Subcutaneous adipose tissue (tissue), 4 donors: ENCODE results near the gene DPP10. TPM values are rescaled to one million over a fixed set of nuclear protein-coding genes. Genes with fewer than 3 reads are reported as not detected.

Source experiments
- CTCF ChIP-seq: fragments of 450-650 bp; IDR thresholded peaks from one replicate; pipeline ENCODE4 v1.5.1; 2016; ENCODE audit warnings: low read depth, mild to moderate bottlenecking, control low read depth, antibody characterized with exemption, moderate library complexity
- total RNA-seq, 4 donors: library from RNA; depleted of rRNA; stranded (reverse); fragments of >200 nt; gene quantifications; one replicate each; pipeline ENCODE4 v1.1.0, GENCODE V29; 2016

Gene DPP10
- total RNA-seq, 4 donors from 2014 or later, result 0.94 TPM; not detected in 3

GRCh38 chr2:115460008-115460407, 1017.6 kb downstream of the DPP10 start:
- TF ChIP-seq CTCF, result no peak

- no peak for TF ChIP-seq CTCF
Measured at GRCh38 chr2:115480741-115481140, 1038.3 kb downstream of the DPP10 start.

GRCh38 chr2:115481842-115482241, 1039.4 kb downstream of the DPP10 start:
- no peak for TF ChIP-seq CTCF

- TF ChIP-seq CTCF, result no peak
Measured at GRCh38 chr2:115483666-115484065, 1041.2 kb downstream of the DPP10 start.

GRCh38 chr2:115484486-115484885, 1042.0 kb downstream of the DPP10 start:
- no peak for TF ChIP-seq CTCF

GRCh38 chr2:115484983-115485382, 1042.5 kb downstream of the DPP10 start:
- TF ChIP-seq CTCF, result no peak

GRCh38 chr2:115491186-115491793, 1048.8 kb downstream of the DPP10 start:
- no peak for TF ChIP-seq CTCF
